Naive thymus-derived CD4-positive, alpha-beta T cell (primary cell): ENCODE results near the gene BTBD3. TPM values are rescaled to one million over a fixed set of nuclear protein-coding genes. Genes with fewer than 3 reads are reported as not detected.

Experiments used
- ATAC-seq: fragments of 150-1000 bp; cut with Tn5 transposase; 2 replicates; pipeline ENCODE4 v1.10.0; 2021; ENCODE audit warnings: mild to moderate bottlenecking, moderate library complexity
- CTCF ChIA-PET: fragments of 350-600 bp; sonication (Branson Sonifier 250); formaldehyde crosslinking; loops from one replicate; lab custom pipeline; 2021; ENCODE audit warnings: antibody characterized with exemption; lab: Charles Lee
- POLR2A ChIA-PET: fragments of 350-600 bp; sonication (Branson Sonifier 250); formaldehyde crosslinking; loops from one replicate; lab custom pipeline; 2021; ENCODE audit warnings: antibody characterized with exemption, inconsistent platforms; lab: Charles Lee
- DNase-seq, 9 donors: peaks; one replicate each; pipeline versions ENCODE4 v3.0.0 to v3.0.0-alpha.2; 2020 to 2022; ENCODE audit warnings: mixed read lengths in 1 of 9
- H3K27ac ChIP-seq: one replicate; pipeline ENCODE4 v1.7.0; 2013; ENCODE audit warnings: mild to moderate bottlenecking, low read depth, low read length, moderate library complexity
- H3K27me3 ChIP-seq, 2 donors: one replicate each; pipeline ENCODE4 v1.7.0; 2013; ENCODE audit warnings: low read length in 2 of 2, mild to moderate bottlenecking in 2 of 2, moderate library complexity in 2 of 2; ENCODE audit not compliant: control insufficient read depth in 2 of 2, insufficient read depth in 2 of 2
- H3K36me3 ChIP-seq, 3 experiments: 1 replicate in 2 of 3; 2 replicates in 1 of 3; pipeline ENCODE4 v1.7.0; 2013; ENCODE audit warnings: low read length in 3 of 3, mild to moderate bottlenecking in 3 of 3, moderate library complexity in 1 of 3; ENCODE audit not compliant: insufficient read depth in 3 of 3, control insufficient read depth in 2 of 3
- H3K4me1 ChIP-seq, 2 donors: one replicate each; pipeline ENCODE4 v1.7.0; 2013; ENCODE audit warnings: low read length in 2 of 2, mild to moderate bottlenecking in 2 of 2, moderate library complexity in 1 of 2; ENCODE audit not compliant: control insufficient read depth in 2 of 2, insufficient read depth in 2 of 2
- H3K4me3 ChIP-seq: 2 replicates; pipeline ENCODE4 v1.7.0; 2013; ENCODE audit warnings: mild to moderate bottlenecking, low read length
- H3K9me3 ChIP-seq, 3 experiments: 1 replicate in 2 of 3; 2 replicates in 1 of 3; pipeline ENCODE4 v1.7.0; 2013; ENCODE audit warnings: low read length in 3 of 3; ENCODE audit not compliant: control insufficient read depth in 2 of 3
- H3K27ac Mint-ChIP-seq, 9 donors: one replicate each; pipeline ENCODE4 v1.8.0; 2020 to 2022; ENCODE audit warnings: mixed read lengths in 9 of 9, mild to moderate bottlenecking in 8 of 9, moderate library complexity in 5 of 9, inconsistent platforms in 2 of 9
- H3K27me3 Mint-ChIP-seq, 5 donors: one replicate each; pipeline ENCODE4 v1.8.0; 2021 to 2022; ENCODE audit warnings: mixed read lengths in 5 of 5, mild to moderate bottlenecking in 1 of 5
- H3K36me3 Mint-ChIP-seq, 5 donors: one replicate each; pipeline ENCODE4 v1.8.0; 2020 to 2022; ENCODE audit warnings: mixed read lengths in 5 of 5, mild to moderate bottlenecking in 3 of 5, inconsistent platforms in 1 of 5
- H3K4me1 Mint-ChIP-seq, 7 donors: one replicate each; pipeline ENCODE4 v1.8.0; 2020 to 2022; ENCODE audit warnings: mixed read lengths in 7 of 7, mild to moderate bottlenecking in 3 of 7, inconsistent platforms in 1 of 7
- H3K4me3 Mint-ChIP-seq, 10 donors: one replicate each; pipeline ENCODE4 v1.8.0; 2020 to 2022; ENCODE audit warnings: mild to moderate bottlenecking in 10 of 10, mixed read lengths in 10 of 10, moderate library complexity in 6 of 10, inconsistent platforms in 2 of 10
- H3K9me3 Mint-ChIP-seq, 11 donors: one replicate each; pipeline ENCODE4 v1.8.0; 2020 to 2022; ENCODE audit warnings: mixed read lengths in 11 of 11, mild to moderate bottlenecking in 4 of 11, inconsistent platforms in 1 of 11, moderate library complexity in 1 of 11
- intact Hi-C, 2 donors: fragments of 100-400 bp; cut with micrococcal nuclease; formaldehyde crosslinking; loops; one replicate each; pipeline ENCODE4 v1.15.1; 2023
- polyA plus RNA-seq, 2 donors: library from polyadenylated mRNA; unstranded; fragments of 300-500 nt; fragmentation: Illumina TruSeq; gene quantifications; one replicate each; pipeline ENCODE4 v1.2.3, GENCODE V29; 2021
- total RNA-seq, 6 experiments: library from RNA in 5 of 6; stranded (reverse) in 5 of 6; gene quantifications; 1 replicate in 5 of 6; 2 replicates in 1 of 6; pipeline ENCODE4 v1.2.3 and lab custom pipeline; 2021 to 2026

The BTBD3 gene
- total and polyA plus RNA-seq, 7 experiments from 2014 or later, result 1.6 to 6.1 (median 2.0) TPM

DNA sequence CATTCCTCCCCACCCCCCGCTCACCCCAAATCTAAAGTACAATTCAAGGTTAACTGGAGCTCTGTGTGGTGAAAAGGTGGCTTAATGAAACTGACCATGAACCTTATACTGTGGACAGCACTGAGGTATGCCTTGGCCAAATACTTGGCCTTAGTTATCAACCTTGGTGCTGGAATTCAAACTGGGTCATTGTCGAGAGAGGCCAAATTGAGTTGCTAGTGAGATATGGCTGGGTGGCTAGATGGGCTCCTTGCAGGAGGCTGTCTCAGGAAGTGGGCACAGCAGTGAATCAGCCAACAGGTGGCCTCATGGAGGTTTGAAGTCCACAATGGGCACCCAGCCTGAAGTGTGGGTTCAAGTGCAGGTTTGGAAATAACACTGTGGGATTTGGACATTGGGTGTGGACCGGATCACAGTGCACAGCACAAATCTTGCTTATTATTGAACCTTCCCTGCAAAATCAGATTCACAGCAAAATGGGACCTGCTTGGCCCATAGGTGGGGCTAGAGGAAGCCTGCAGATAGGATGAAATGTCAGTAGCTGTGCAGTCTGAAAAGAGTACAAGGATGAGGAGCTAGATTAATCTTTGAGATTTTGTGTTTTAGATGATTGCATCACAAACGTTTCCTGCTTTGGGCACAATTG lies 5.6 kb upstream of the BTBD3 start:
- H3K27me3 ChIP-seq, result no peaks in the 10 kb centered on the region
- H3K4me1 ChIP-seq, result no peaks in the 10 kb centered on the region
- Mint-ChIP-seq H3K36me3 (no peaks in the 10 kb centered on the region), H3K4me3 (no peak overlapping the region), H3K27me3 (no peaks in the 10 kb centered on the region), H3K27ac (no peak overlapping the region), H3K9me3 (peaks cover 0 to 4% (median 0%) of the 10 kb centered on the region in 11 donors), H3K4me1 (peaks cover 0 to 15% (median 8%) of the 10 kb centered on the region in 7 donors)
- no peaks in the 10 kb centered on the region for H3K9me3 ChIP-seq
- intact Hi-C loops, result loop anchor here in 1 of 2 donors (1.0 kb wide), 1 partner anchor 20 kb away; no protein-coding TSS in a partner anchor
- peak in 2 of 9 donors; percentile 12 to 13 for DNase-seq
- ATAC-seq, result peak; percentile 41
- ChIA-PET POLR2A (no interaction called here), CTCF (no interaction called here)
- no peaks in the 10 kb centered on the region for H3K36me3 ChIP-seq
- no peak overlapping the region for H3K4me3 ChIP-seq
- H3K27ac ChIP-seq, result no peak overlapping the region

- Histone ChIP-seq H3K9me3 (no peaks in the 10 kb centered on the region), H3K27ac (no peak overlapping the region), H3K4me3 (no peak overlapping the region), H3K4me1 (no peaks in the 10 kb centered on the region), H3K27me3 (no peaks in the 10 kb centered on the region), H3K36me3 (no peaks in the 10 kb centered on the region)
- ChIA-PET POLR2A (no interaction called here), CTCF (no interaction called here)
- no peak for ATAC-seq
- no peaks in the 10 kb centered on the region for H3K36me3 Mint-ChIP-seq
- H3K27ac Mint-ChIP-seq, result no peak overlapping the region
- intact Hi-C loops, result loop anchor here in 1 of 2 donors (1.0 kb wide), 1 partner anchor 21 kb away; no protein-coding TSS in a partner anchor
- H3K9me3 Mint-ChIP-seq, result no peaks in the 10 kb centered on the region
- H3K27me3 Mint-ChIP-seq, result no peaks in the 10 kb centered on the region
- no peak for DNase-seq
- H3K4me1 Mint-ChIP-seq, result peaks cover 0 to 18% (median 10%) of the 10 kb centered on the region in 7 donors
- no peak overlapping the region for H3K4me3 Mint-ChIP-seq
Observed at GRCh38 chr20:11912659-11913415, 4.9 kb upstream of the BTBD3 start.

- peak overlapping the region in 4 of 9 donors; percentile 3 to 69 (median 28) for H3K27ac Mint-ChIP-seq
- ATAC-seq (no peak), DNase-seq (no peak)
- Histone ChIP-seq H3K27me3 (no peaks in the 10 kb centered on the region), H3K4me1 (no peaks in the 10 kb centered on the region), H3K27ac (no peak overlapping the region), H3K9me3 (no peaks in the 10 kb centered on the region), H3K4me3 (no peak overlapping the region), H3K36me3 (no peaks in the 10 kb centered on the region)
- H3K36me3 Mint-ChIP-seq, result peaks cover 0 to 6% (median 5%) of the 10 kb centered on the region in 5 donors
- H3K9me3 Mint-ChIP-seq, result peaks cover 0 to 2% (median 0%) of the 10 kb centered on the region in 11 donors
- intact Hi-C loops, result no loop called here
- POLR2A ChIA-PET, result no interaction called here
- peaks cover 4 to 23% (median 9%) of the 10 kb centered on the region in 7 donors for H3K4me1 Mint-ChIP-seq
- peak overlapping the region in 1 of 10 donors; percentile 41 for H3K4me3 Mint-ChIP-seq
- CTCF ChIA-PET, result no interaction called here
- H3K27me3 Mint-ChIP-seq, result no peaks in the 10 kb centered on the region
Observed at GRCh38 chr20:11918391-11918845, 725 bp downstream of the BTBD3 start.

GRCh38 chr20:11918981-11919380 lies 1.3 kb downstream of the BTBD3 start:
- intact Hi-C loops, result no loop called here
- no peaks in the 10 kb centered on the region for H3K27me3 ChIP-seq
- no peaks in the 10 kb centered on the region for H3K4me1 ChIP-seq
- H3K27ac Mint-ChIP-seq, result no peak overlapping the region
- H3K9me3 Mint-ChIP-seq, result peaks cover 0 to 2% (median 0%) of the 10 kb centered on the region in 11 donors
- ChIA-PET CTCF (no interaction called here), POLR2A (no interaction called here)
- DNase-seq (no peak), ATAC-seq (no peak)
- H3K36me3 Mint-ChIP-seq, result peaks cover 0 to 7% (median 5%) of the 10 kb centered on the region in 5 donors
- no peak overlapping the region for H3K27ac ChIP-seq
- no peaks in the 10 kb centered on the region for H3K27me3 Mint-ChIP-seq
- no peak overlapping the region for H3K4me3 Mint-ChIP-seq
- H3K4me3 ChIP-seq, result no peak overlapping the region
- H3K4me1 Mint-ChIP-seq, result peaks cover 4 to 23% (median 9%) of the 10 kb centered on the region in 7 donors
- no peaks in the 10 kb centered on the region for H3K9me3 ChIP-seq
- no peaks in the 10 kb centered on the region for H3K36me3 ChIP-seq

- CTCF ChIA-PET, result no interaction called here
- intact Hi-C loops, result no loop called here
Observed at GRCh38 chr20:11919581-11919980, 1.9 kb downstream of the BTBD3 start.

GRCh38 chr20:11920083-11920482 lies 2.4 kb downstream of the BTBD3 start:
- ATAC-seq (no peak), DNase-seq (no peak)
- no peaks in the 10 kb centered on the region for H3K27me3 ChIP-seq
- H3K27ac Mint-ChIP-seq, result no peak overlapping the region
- H3K9me3 Mint-ChIP-seq, result peaks cover 0 to 2% (median 0%) of the 10 kb centered on the region in 11 donors
- H3K4me3 ChIP-seq, result no peak overlapping the region
- no peak overlapping the region for H3K27ac ChIP-seq
- ChIA-PET CTCF (no interaction called here), POLR2A (no interaction called here)
- H3K4me1 ChIP-seq, result no peaks in the 10 kb centered on the region
- no peak overlapping the region for H3K4me3 Mint-ChIP-seq
- H3K4me1 Mint-ChIP-seq, result peaks cover 4 to 23% (median 9%) of the 10 kb centered on the region in 7 donors
- H3K27me3 Mint-ChIP-seq, result no peaks in the 10 kb centered on the region
- no peaks in the 10 kb centered on the region for H3K9me3 ChIP-seq
- peaks cover 0 to 7% (median 5%) of the 10 kb centered on the region in 5 donors for H3K36me3 Mint-ChIP-seq
- no peaks in the 10 kb centered on the region for H3K36me3 ChIP-seq
- intact Hi-C loops, result no loop called here

More at GRCh38 chr20:11919581-11919980, 1.9 kb downstream of the BTBD3 start:
- POLR2A ChIA-PET, result no interaction called here
- ATAC-seq (no peak), DNase-seq (no peak)
- no peaks in the 10 kb centered on the region for H3K36me3 ChIP-seq
- Mint-ChIP-seq H3K9me3 (peaks cover 0 to 2% (median 0%) of the 10 kb centered on the region in 11 donors), H3K4me3 (no peak overlapping the region), H3K36me3 (peaks cover 0 to 7% (median 5%) of the 10 kb centered on the region in 5 donors), H3K4me1 (peaks cover 4 to 23% (median 9%) of the 10 kb centered on the region in 7 donors), H3K27ac (no peak overlapping the region), H3K27me3 (no peaks in the 10 kb centered on the region)
- no peaks in the 10 kb centered on the region for H3K4me1 ChIP-seq
- no peak overlapping the region for H3K27ac ChIP-seq
- H3K27me3 ChIP-seq, result no peaks in the 10 kb centered on the region
- H3K4me3 ChIP-seq, result no peak overlapping the region
- no peaks in the 10 kb centered on the region for H3K9me3 ChIP-seq
